HG03025 (cell line): ENCODE measurements around the gene RAB3GAP1.
"Not testable (repeated sequence)": the region's sequence is repeated elsewhere in the genome, so short reads cannot be mapped to it uniquely, and the experiment has no call there.

Experiments
- ATAC-seq: cut with Tn5 transposase; IDR thresholded peaks from one replicate; pipeline ENCODE4 v1.9.1; 2021; ENCODE audit warnings: mild to moderate bottlenecking, moderate library complexity; ENCODE audit not compliant: unreplicated experiment, low FRiP score

RAB3GAP1 gene

GRCh38 chr2:135052042-135052876 lies at the start of gene RAB3GAP1:
TSS of gene RAB3GAP1 (plus strand) at chr2:135052292. CDS start at chr2:135052308, 16 bp downstream.
- peak; percentile 82 for ATAC-seq

DNA sequence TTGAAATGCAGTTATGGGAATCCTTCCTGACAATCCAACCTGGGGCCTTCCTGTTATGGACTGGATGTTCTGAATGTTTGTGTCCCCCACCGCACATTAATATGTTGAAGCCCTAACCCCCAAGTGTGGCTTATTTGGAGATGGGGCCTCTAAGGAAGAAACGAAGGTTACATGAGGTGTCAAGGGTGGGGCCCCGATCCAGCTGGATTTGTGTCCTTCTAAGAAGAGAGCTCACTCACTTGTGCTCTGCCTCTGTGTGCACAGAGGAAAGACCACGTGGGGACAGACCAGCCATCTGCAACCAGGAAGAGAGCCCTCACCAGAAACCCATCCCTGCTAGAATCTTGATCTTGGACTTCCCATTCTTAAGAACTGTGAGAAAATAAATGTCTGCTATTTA lies 49.3 kb upstream of the RAB3GAP1 start:
- no peak for ATAC-seq

- peak; percentile 86 for ATAC-seq
These were observed 47.9 kb upstream of the RAB3GAP1 start for GRCh38 chr2:135004005-135004746.

- ATAC-seq = no peak
These were observed 46.3 kb upstream of the RAB3GAP1 start for GRCh38 chr2:135005753-135006152.

DNA sequence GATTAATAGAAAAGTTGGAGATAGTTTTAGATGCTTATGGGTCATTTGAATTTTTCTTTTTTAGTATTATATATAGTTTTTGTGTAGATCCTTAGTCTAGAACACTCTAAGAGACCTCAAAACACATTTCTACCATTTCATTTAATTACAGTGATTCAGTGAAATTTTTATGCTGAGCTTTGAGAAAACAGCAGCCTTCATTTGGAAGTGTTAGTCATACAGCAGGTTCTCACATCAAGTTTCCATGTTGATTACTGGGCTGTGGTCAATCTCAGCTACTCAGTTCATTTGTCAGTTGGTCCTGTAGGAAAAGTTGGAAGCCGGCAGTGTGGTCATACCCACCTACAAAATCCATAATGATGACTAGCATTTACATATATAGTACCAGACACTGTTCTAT lies 42.8 kb upstream of the RAB3GAP1 start:
- ATAC-seq = no peak

DNA sequence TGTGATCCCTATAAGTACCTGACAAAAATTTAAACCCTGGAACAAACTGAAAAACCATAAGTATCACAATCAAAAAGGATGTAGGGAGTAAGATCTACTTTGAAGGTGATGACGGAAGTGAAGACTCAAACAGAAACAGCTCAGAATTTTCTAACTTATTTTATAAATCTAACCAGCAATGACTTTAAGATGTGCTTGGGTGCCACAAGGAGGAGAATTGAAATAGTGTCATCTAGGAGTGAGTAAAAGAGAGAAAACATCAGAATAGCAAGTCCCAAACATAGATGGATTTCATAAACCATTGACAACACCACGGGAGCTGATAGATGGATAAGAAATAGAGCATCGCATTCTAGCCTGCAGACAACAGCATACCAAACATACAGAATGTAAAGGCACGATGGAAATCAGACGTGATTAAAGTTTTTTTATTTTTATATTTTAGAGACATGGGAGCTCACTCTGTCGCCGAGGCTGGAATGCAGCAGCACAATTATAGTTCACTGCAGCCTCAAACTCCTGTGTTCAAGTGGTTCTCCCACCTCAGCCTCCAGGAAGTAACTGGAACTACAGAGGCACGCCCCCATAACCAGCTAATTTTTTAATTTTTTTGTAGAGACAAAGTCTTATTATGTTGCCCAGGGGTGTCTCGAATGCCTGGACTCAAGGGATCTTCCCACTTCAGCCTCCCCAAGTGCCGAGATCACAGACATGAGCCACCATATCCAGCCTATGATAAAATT lies 41.7 kb upstream of the RAB3GAP1 start:
- no peak for ATAC-seq

GRCh38 chr2:135011633-135012032 lies 40.5 kb upstream of the RAB3GAP1 start:
- ATAC-seq = no peak

GRCh38 chr2:135021618-135022017 lies 30.5 kb upstream of the RAB3GAP1 start:
- ATAC-seq = no peak

DNA sequence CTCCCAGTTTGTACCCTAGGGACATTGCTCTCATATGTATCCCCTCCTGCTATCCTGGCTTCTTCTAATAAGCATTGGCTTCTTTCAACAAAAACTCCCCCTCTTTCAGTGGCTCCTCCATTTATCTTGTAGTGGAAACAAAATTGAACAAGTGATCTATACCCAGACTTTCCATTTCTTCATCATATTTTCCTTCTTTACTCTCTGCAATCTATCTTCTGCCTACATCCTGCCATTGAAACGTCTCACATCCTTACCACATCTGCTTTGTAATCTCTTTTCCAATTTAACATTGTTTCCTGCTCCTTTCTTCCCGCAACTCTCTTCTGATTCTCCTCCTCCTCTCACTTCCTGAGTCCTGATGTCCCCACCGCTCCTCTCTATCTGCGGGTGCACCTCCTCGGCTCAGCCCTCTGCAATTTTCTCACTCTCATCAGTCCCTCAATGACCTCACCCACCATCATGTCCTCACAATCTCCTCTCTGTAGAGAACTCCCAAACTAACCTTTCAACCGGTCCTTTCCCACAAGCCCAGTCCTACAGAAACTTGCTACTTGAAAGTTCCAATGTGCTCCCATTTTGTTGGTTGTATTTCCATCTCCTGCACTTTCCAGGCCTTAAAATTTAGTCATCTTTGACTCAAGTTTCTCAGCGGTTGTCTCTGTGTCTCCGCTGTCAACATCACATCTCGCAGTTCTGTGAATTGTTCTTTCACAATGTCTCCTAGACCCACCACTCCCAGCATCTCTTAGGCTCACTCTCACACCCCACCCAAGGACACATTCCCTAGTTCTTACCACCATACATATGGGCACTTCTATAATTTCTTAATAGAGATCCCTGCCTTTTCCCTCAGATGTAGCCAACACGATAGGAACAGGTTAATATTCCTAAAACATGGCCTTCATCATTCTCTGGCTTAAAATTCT lies 28.9 kb upstream of the RAB3GAP1 start:
- ATAC-seq = no peak

- ATAC-seq = no peak
These were observed 28.1 kb upstream of the RAB3GAP1 start for GRCh38 chr2:135023886-135024485.

GRCh38 chr2:135029481-135030134 lies 22.5 kb upstream of the RAB3GAP1 start:
- no peak for ATAC-seq

GRCh38 chr2:135030826-135031225 lies 21.3 kb upstream of the RAB3GAP1 start:
- ATAC-seq = no peak

- ATAC-seq = not testable (repeated sequence)
These were observed 18.9 kb upstream of the RAB3GAP1 start for GRCh38 chr2:135033216-135033615.

GRCh38 chr2:135037831-135038230 lies 14.3 kb upstream of the RAB3GAP1 start:
- ATAC-seq = no peak

- ATAC-seq = no peak
These were observed 8.7 kb upstream of the RAB3GAP1 start for GRCh38 chr2:135043345-135043744.

DNA sequence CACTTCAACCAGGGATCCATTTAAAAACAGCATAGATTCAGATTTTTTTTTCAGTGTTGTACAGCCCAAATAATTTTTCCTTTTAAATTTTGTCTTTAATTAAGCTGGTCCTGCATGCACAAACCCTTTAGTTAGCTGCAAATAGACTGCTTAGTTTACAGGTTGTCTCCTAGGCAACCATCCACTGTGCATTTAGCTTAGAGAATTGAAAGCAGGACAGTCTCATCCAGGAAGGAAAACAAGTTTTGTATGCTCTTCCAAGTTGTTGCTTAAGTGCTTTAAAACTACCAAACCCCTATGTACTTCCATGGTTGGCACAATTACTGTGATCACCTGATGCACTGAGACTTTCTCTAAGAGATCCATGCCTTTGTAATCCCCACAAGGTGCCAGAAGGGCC lies 4.8 kb upstream of the RAB3GAP1 start, which contains the start of gene MAP3K19:
MAP3K19 (minus strand) TSS at position 148 of the 400 bp plus-strand sequence. CDS start 22,800 bp downstream, outside the sequence.
- no peak for ATAC-seq

- ATAC-seq = no peak
These were observed 4.0 kb upstream of the RAB3GAP1 start for GRCh38 chr2:135048122-135048521.

- no peak for ATAC-seq
These were observed 2.0 kb upstream of the RAB3GAP1 start for GRCh38 chr2:135050132-135050531.

GRCh38 chr2:135050684-135051083 lies 1.4 kb upstream of the RAB3GAP1 start:
- no peak for ATAC-seq
